K562 (cell line): ENCODE measurements around the gene APBA2. TPM values are rescaled to one million over a fixed set of nuclear protein-coding genes. Genes with fewer than 3 reads are reported as not detected.

Source experiments
- ATAC-seq: fragments of 200-7000 bp; cut with Tn5 transposase; 3 replicates; pipeline ENCODE4 v1.9.1; 2020; ENCODE audit warnings: moderate library complexity
- BruUV-seq: library from RNA; stranded (reverse); fragments of 400-500 nt; replicated peaks from 2 replicates; lab custom pipeline; 2021; lab: Mats Ljungman, UMichigan
- CTCF ChIA-PET: fragments of 300-600 bp; formaldehyde crosslinking; extraction: SDS; loops from one replicate; lab custom pipeline; 2021; ENCODE audit warnings: low intra/inter-chr PET ratio; lab: Yijun Ruan, JAX
- POLR2A ChIA-PET: fragments of 300-600, 350-650 bp; sonication (Branson Sonifier 250); formaldehyde crosslinking; extraction: SDS; loops from one replicate; lab custom pipeline; 2021; ENCODE audit warnings: antibody characterized with exemption, inconsistent platforms; lab: Yijun Ruan, JAX
- DNase-seq, 4 experiments: peaks; one replicate each; pipeline versions ENCODE4 v3.0.0 to v3.0.0-alpha.2; 2011 to 2018; ENCODE audit warnings: low spot score in 3 of 4, mixed read lengths in 3 of 4; ENCODE audit errors: extremely low read depth in 1 of 4
- FAIRE-seq: peaks from 2 replicates; lab custom pipeline; 2011; peaks lifted over from hg19 to GRCh38; lab: Jason Lieb, UNC
- H2AFZ ChIP-seq: 2 replicates; pipeline ENCODE4 v1.6.0; 2011; ENCODE audit warnings: low read depth, low read length, control low read depth, inconsistent platforms
- H3K27ac ChIP-seq: fragments of 200-600 bp; 3 replicates; pipeline ENCODE4 v1.8.0; 2011; ENCODE audit warnings: low read depth, mild to moderate bottlenecking, control low read depth, inconsistent platforms, low read length, moderate library complexity, mixed read lengths; ENCODE audit errors: extremely low read depth
- H3K27me3 ChIP-seq, 2 experiments: fragments of 300-600 bp in 1 of 2; 2 replicates in 1 of 2; 3 replicates in 1 of 2; pipeline versions ENCODE4 v1.6.0 to v1.8.0; 2011; ENCODE audit warnings: inconsistent platforms in 2 of 2, low read length in 2 of 2, mild to moderate bottlenecking in 1 of 2, mixed read lengths in 1 of 2, moderate library complexity in 1 of 2; ENCODE audit not compliant: control insufficient read depth in 2 of 2, insufficient read depth in 2 of 2
- H3K36me3 ChIP-seq: fragments of 300-600 bp; 3 replicates; pipeline ENCODE4 v1.8.0; 2011; ENCODE audit warnings: mild to moderate bottlenecking, low read length, inconsistent platforms; ENCODE audit not compliant: control insufficient read depth, insufficient read depth
- H3K4me1 ChIP-seq, 2 experiments: fragments of 200-600 bp in 1 of 2; replicated peaks in 1 of 2; 2 replicates in 1 of 2; 3 replicates in 1 of 2; pipeline versions ENCODE4 v1.5.1 to v1.8.0; 2011; ENCODE audit warnings: inconsistent platforms in 2 of 2, low read length in 2 of 2, mild to moderate bottlenecking in 1 of 2, mixed read lengths in 1 of 2, moderate library complexity in 1 of 2; ENCODE audit not compliant: control insufficient read depth in 2 of 2, insufficient read depth in 2 of 2
- H3K4me2 ChIP-seq: 2 replicates; pipeline ENCODE4 v1.6.1; 2011; ENCODE audit warnings: low read length, control low read depth, inconsistent platforms, mixed read lengths; ENCODE audit not compliant: insufficient read depth
- H3K4me3 ChIP-seq: fragments of 200-600 bp; sonication (generic), shearing (Covaris generic); 2 replicates; pipeline ENCODE4 v1.5.1; 2016; ENCODE audit warnings: control low read depth, inconsistent platforms
- H3K79me2 ChIP-seq: fragments of 200-600 bp; 3 replicates; pipeline ENCODE4 v1.8.0; 2011; ENCODE audit warnings: low read length, inconsistent platforms; ENCODE audit not compliant: control insufficient read depth, insufficient read depth
- H3K9ac ChIP-seq, 2 experiments: 2 replicates each; pipeline versions ENCODE4 v1.6.0 to v1.6.1; 2011; ENCODE audit warnings: low read depth in 2 of 2, low read length in 2 of 2, control low read depth in 1 of 2, inconsistent platforms in 1 of 2, mild to moderate bottlenecking in 1 of 2, mixed read lengths in 1 of 2; ENCODE audit not compliant: insufficient read depth in 1 of 2
- H3K9me1 ChIP-seq: one replicate; pipeline ENCODE4 v1.6.0; 2011; ENCODE audit warnings: inconsistent platforms, mild to moderate bottlenecking, low read length, moderate library complexity; ENCODE audit not compliant: control insufficient read depth, insufficient read depth
- H3K9me3 ChIP-seq: replicated peaks from 2 replicates; pipeline ENCODE4 v1.5.1; 2011; ENCODE audit warnings: low read depth, low read length, inconsistent platforms; ENCODE audit not compliant: control insufficient read depth, insufficient read depth
- H4K20me1 ChIP-seq: replicated peaks from 2 replicates; pipeline ENCODE4 v1.6.1; 2011; ENCODE audit warnings: low read length, inconsistent platforms, mixed read lengths; ENCODE audit not compliant: control insufficient read depth, insufficient read depth
- CHAMP1 ChIP-seq: fragments of 450-650 bp; IDR thresholded peaks from 2 replicates; pipeline ENCODE4 v1.6.1; 2016; ENCODE audit warnings: mild to moderate bottlenecking
- CSDE1 ChIP-seq, 2 experiments: fragments of 450-650 bp; IDR thresholded peaks; 2 replicates each; pipeline ENCODE4 v1.6.1; 2016; ENCODE audit warnings: mild to moderate bottlenecking in 1 of 2
- HDAC3 ChIP-seq: fragments of 450-650 bp; IDR thresholded peaks from 2 replicates; pipeline ENCODE4 v1.6.1; 2018; ENCODE audit warnings: borderline replicate concordance, mild to moderate bottlenecking, moderate library complexity; ENCODE audit not compliant: partially characterized antibody
- KHSRP ChIP-seq: fragments of 450-650 bp; IDR thresholded peaks from 2 replicates; pipeline ENCODE4 v1.6.1; 2017
- L3MBTL2 ChIP-seq: fragments of 450-650 bp; IDR thresholded peaks from 2 replicates; pipeline ENCODE4 v1.6.1; 2016; ENCODE audit warnings: mild to moderate bottlenecking, moderate library complexity
- MCM7 ChIP-seq, 2 experiments: fragments of 450-650 bp; IDR thresholded peaks; 2 replicates each; pipeline ENCODE4 v1.6.1; 2016 to 2018
- MECOM ChIP-seq: fragments of 250-450 bp; sonication (Bioruptor Pico); IDR thresholded peaks from 2 replicates; pipeline ENCODE4 v1.8.0; 2022; ENCODE audit warnings: inconsistent platforms
- MIER1 ChIP-seq: fragments of 450-650 bp; IDR thresholded peaks from 2 replicates; pipeline ENCODE4 v1.6.1; 2016; ENCODE audit warnings: antibody characterized with exemption, mild to moderate bottlenecking, low read depth
- PCBP2 ChIP-seq: fragments of 200-400 bp; formaldehyde crosslinking; IDR thresholded peaks from 2 replicates; pipeline ENCODE4 v1.6.1; 2018; ENCODE audit warnings: low read length, low read depth, mild to moderate bottlenecking, moderate library complexity; ENCODE audit not compliant: poor library complexity, severe bottlenecking
- RAD51 ChIP-seq: fragments of 450-650 bp; IDR thresholded peaks from 2 replicates; pipeline ENCODE4 v1.7.1; 2016; ENCODE audit warnings: low read depth, mild to moderate bottlenecking, borderline replicate concordance
- RBM22 ChIP-seq: fragments of 200-400 bp; formaldehyde crosslinking; IDR thresholded peaks from 2 replicates; pipeline ENCODE4 v1.6.1; 2018; ENCODE audit warnings: low read length, low read depth; ENCODE audit not compliant: poor library complexity, severe bottlenecking
- TAL1 ChIP-seq: fragments of 450-650 bp; IDR thresholded peaks from 2 replicates; pipeline ENCODE4 v1.6.1; 2016; ENCODE audit warnings: mild to moderate bottlenecking
- ZBTB2 ChIP-seq: fragments of 450-650 bp; IDR thresholded peaks from 2 replicates; pipeline ENCODE4 v1.6.1; 2016; ENCODE audit warnings: antibody characterized with exemption
- ZNF398 ChIP-seq: fragments of 250-450 bp; sonication (Bioruptor Pico); IDR thresholded peaks from 2 replicates; pipeline ENCODE4 v1.8.0; 2021; ENCODE audit warnings: moderate library complexity, mild to moderate bottlenecking, inconsistent platforms
- ZNF717 ChIP-seq: fragments of 250-450 bp; sonication (Bioruptor Pico); IDR thresholded peaks from 2 replicates; pipeline ENCODE4 v1.5.0; 2021
- WGBS: fragments of 100-300 bp; shearing (Covaris generic); methylation state at CpG from one replicate; pipeline ENCODE4 v1.1.6; 2016; ENCODE audit warnings: low coverage, mixed read lengths; ENCODE audit not compliant: insufficient coverage; ENCODE audit errors: missing lambda C conversion rate; 5-methylcytosine and 5-hydroxymethylcytosine counted together
- in situ Hi-C: fragments of 300-500 bp; cut with MboI; formaldehyde crosslinking; loops from 4 replicates; pipeline ENCODE4 v1.15.0; 2018; ENCODE audit warnings: inconsistent platforms, mixed read lengths
- intact Hi-C: fragments of 100-400 bp; cut with micrococcal nuclease; formaldehyde crosslinking; loops from 2 replicates; pipeline ENCODE4 v1.14.2; 2022
- polyA plus RNA-seq, 8 experiments: library from polyadenylated mRNA; depleted of rRNA in 4 of 8; stranded (reverse) in 5 of 8; unstranded in 3 of 8; fragments of >200 nt; fragmentation: Nextera tagmentation in 2 of 8; fragmentation: Illumina TruSeq in 1 of 8; extraction: Ambion mirVana in 2 of 8; extraction: Trizol in 1 of 8; gene quantifications; 2 replicates each; pipeline versions ENCODE4 v1.2.1 to v1.2.3, GENCODE V29; 2011 to 2014; ENCODE audit warnings: inconsistent platforms in 1 of 8, missing spikeins in 1 of 8
- total RNA-seq, 7 experiments: library from RNA; depleted of rRNA in 6 of 7; stranded (reverse); fragments of >200 nt in 6 of 7; fragmentation: Illumina TruSeq in 2 of 7; extraction: Trizol in 2 of 7; gene quantifications; 2 replicates each; pipeline versions ENCODE4 v1.2.1 to v1.2.3, GENCODE V29; 2011 to 2021; ENCODE audit warnings: low replicate concordance in 1 of 7

Gene APBA2
- total and polyA plus RNA-seq, 9 of the 15 experiments (the other 6 are each of a cell fraction or from before 2014, with no cell fraction given) = 0.24 to 40.9 (median 25.2) TPM

GRCh38 chr15:29062626-29063025, 176.9 kb downstream of the APBA2 start:
- no peak overlapping the region for H3K27ac ChIP-seq
- no peak overlapping the region for H3K4me2 ChIP-seq
- peaks cover 26% of the 10 kb centered on the region for H4K20me1 ChIP-seq
- no peak overlapping the region for H3K4me3 ChIP-seq
- intact Hi-C loops = no loop called here
- ChIA-PET POLR2A (interaction anchor here (0.7 to 1.0 kb wide), 3 partner anchors 13 to 65 kb away, joined by 3 read pairs; no protein-coding TSS in a partner anchor), CTCF (no interaction called here)
- ATAC-seq (no peak), FAIRE-seq (no peak), DNase-seq (no peak)
- in situ Hi-C loops = no loop called here
- 56% methylated on average over 7 of the region's 7 CpGs for WGBS
- no TSS peak for BruUV-seq
- peaks cover 3 to 24% of the 10 kb centered on the region in 2 experiments for H3K4me1 ChIP-seq
- no peak overlapping the region for H2AFZ ChIP-seq
- peaks cover 2% of the 10 kb centered on the region; the same call in 2 of the 3 replicates for H3K79me2 ChIP-seq
- TF ChIP-seq CSDE1 (IDR thresholded peaks at IDR 0.05) = no peak
- TF ChIP-seq PCBP2 = no peak
- no peak for TF ChIP-seq ZNF398 (CRISPR knock-in tag)
- TF ChIP-seq HDAC3 = no peak
- no peak for TF ChIP-seq ZBTB2
- TF ChIP-seq MIER1 = no peak
- no peak for TF ChIP-seq L3MBTL2
- no peak for TF ChIP-seq ZNF717 (CRISPR knock-in tag)
- TF ChIP-seq CHAMP1 = no peak
- no peak for TF ChIP-seq RBM22
- no peak for TF ChIP-seq RAD51
- no peak for TF ChIP-seq MCM7 (IDR thresholded peaks at IDR 0.05)
- TF ChIP-seq MECOM (CRISPR knock-in tag) = no peak
- no peak for TF ChIP-seq KHSRP
- no peak for TF ChIP-seq TAL1
- no peak overlapping the region for H3K9ac ChIP-seq
- H3K9me3 ChIP-seq = no peaks in the 10 kb centered on the region
- H3K36me3 ChIP-seq = no peaks in the 10 kb centered on the region
- no peaks in the 10 kb centered on the region for H3K27me3 ChIP-seq
- H3K9me1 ChIP-seq = no peaks in the 10 kb centered on the region
